HepG2 (cell line): Measurements from ENCODE around the gene SMG7. TPM values are rescaled to one million over a fixed set of nuclear protein-coding genes. Genes with fewer than 3 reads are reported as not detected.
A peak's percentile ranks its signal among the peaks of the same experiment; 100 is the strongest.

Experiments
- HMGA1 ChIP-seq: sonication (generic); formaldehyde crosslinking; conservative IDR thresholded peaks from 2 replicates; pipeline ENCODE4 v1.4.0; 2020; ENCODE audit warnings: missing genetic modification reagents
- HNF1B ChIP-seq: sonication (generic); formaldehyde crosslinking; IDR thresholded peaks from 2 replicates; pipeline ENCODE4 v1.5.1; 2020; ENCODE audit warnings: mild to moderate bottlenecking, moderate library complexity, missing genetic modification reagents
- MED13 ChIP-seq: sonication (generic); formaldehyde crosslinking; IDR thresholded peaks from 2 replicates; pipeline ENCODE4 v1.5.0; 2020; ENCODE audit warnings: missing genetic modification reagents
- NBN ChIP-seq: fragments of 450-650 bp; conservative IDR thresholded peaks from 2 replicates; pipeline ENCODE4 v1.6.1; 2017
- NFE2 ChIP-seq: sonication (generic); formaldehyde crosslinking; IDR thresholded peaks from 2 replicates; pipeline ENCODE4 v1.4.0; 2020; ENCODE audit warnings: missing genetic modification reagents
- NFE2L2 ChIP-seq: fragments of 150-350 bp; IDR thresholded peaks from 2 replicates; pipeline ENCODE4 v1.6.1; 2014; ENCODE audit warnings: low read length
- SALL1 ChIP-seq: sonication (generic); formaldehyde crosslinking; IDR thresholded peaks from 2 replicates; pipeline ENCODE4 v1.8.0; 2022; ENCODE audit warnings: mild to moderate bottlenecking, missing genetic modification reagents
- SNAPC5 ChIP-seq: sonication (generic); formaldehyde crosslinking; IDR thresholded peaks from 2 replicates; pipeline ENCODE4 v1.8.1; 2023; ENCODE audit warnings: mild to moderate bottlenecking, missing genetic modification reagents, borderline replicate concordance
- SRF ChIP-seq: IDR thresholded peaks from 2 replicates; pipeline ENCODE4 v1.6.1; 2011; ENCODE audit warnings: mild to moderate bottlenecking, low read depth, low read length, moderate library complexity
- THYN1 ChIP-seq: sonication (generic); formaldehyde crosslinking; IDR thresholded peaks from 2 replicates; pipeline ENCODE4 v1.8.1; 2023; ENCODE audit warnings: low read depth, mild to moderate bottlenecking, moderate library complexity, missing genetic modification reagents, borderline replicate concordance
- TOPORS ChIP-seq: sonication (generic); formaldehyde crosslinking; IDR thresholded peaks from 2 replicates; pipeline ENCODE4 v1.8.0; 2023; ENCODE audit warnings: mild to moderate bottlenecking, missing genetic modification reagents
- ZBTB7B ChIP-seq: sonication (generic); formaldehyde crosslinking; IDR thresholded peaks from 2 replicates; pipeline ENCODE4 v1.4.0; 2020; ENCODE audit warnings: missing genetic modification reagents
- ZBTB8A ChIP-seq: sonication (generic); formaldehyde crosslinking; IDR thresholded peaks from 2 replicates; pipeline ENCODE4 v1.4.0; 2020; ENCODE audit warnings: mild to moderate bottlenecking, low read depth, missing genetic modification reagents, borderline replicate concordance
- ZFP41 ChIP-seq: sonication (generic); formaldehyde crosslinking; IDR thresholded peaks from 2 replicates; pipeline ENCODE4 v1.4.0; 2020; ENCODE audit warnings: mild to moderate bottlenecking, missing genetic modification reagents, borderline replicate concordance
- ZNF333 ChIP-seq: sonication (generic); formaldehyde crosslinking; IDR thresholded peaks from 2 replicates; pipeline ENCODE4 v1.4.0; 2020; ENCODE audit warnings: mild to moderate bottlenecking, missing genetic modification reagents, borderline replicate concordance
- ZNF484 ChIP-seq: sonication (generic); formaldehyde crosslinking; IDR thresholded peaks from 2 replicates; pipeline ENCODE4 v1.5.1; 2020; ENCODE audit warnings: mild to moderate bottlenecking, low read depth, missing genetic modification reagents, borderline replicate concordance
- ZNF552 ChIP-seq: sonication (generic); formaldehyde crosslinking; IDR thresholded peaks from 2 replicates; pipeline ENCODE4 v1.9.0; 2022; ENCODE audit warnings: missing genetic modification reagents, mild to moderate bottlenecking, borderline replicate concordance
- ZNF83 ChIP-seq: sonication (generic); formaldehyde crosslinking; IDR thresholded peaks from 2 replicates; pipeline ENCODE4 v1.4.0; 2020; ENCODE audit warnings: missing genetic modification reagents, mild to moderate bottlenecking, borderline replicate concordance
- ZSCAN9 ChIP-seq: IDR thresholded peaks from 2 replicates; pipeline ENCODE4 v1.6.1; 2016; ENCODE audit warnings: borderline replicate concordance
- ZUFSP ChIP-seq: sonication (generic); formaldehyde crosslinking; IDR thresholded peaks from 2 replicates; pipeline ENCODE4 v1.9.0; 2021; ENCODE audit warnings: missing genetic modification reagents, mild to moderate bottlenecking, borderline replicate concordance
- polyA plus RNA-seq, 8 experiments: library from polyadenylated mRNA; depleted of rRNA in 3 of 8; stranded (reverse) in 7 of 8; unstranded in 1 of 8; fragments of >200 nt; fragmentation: Illumina TruSeq in 4 of 8; extraction: Trizol in 4 of 8; gene quantifications; 2 replicates each; pipeline versions ENCODE4 v1.2.1 to v1.2.3, GENCODE V29; 2011 to 2016; ENCODE audit warnings: low read depth in 4 of 8, missing spikeins in 1 of 8, mixed read lengths in 1 of 8; ENCODE audit not compliant: insufficient read depth in 1 of 8
- total RNA-seq, 5 experiments: library from RNA; depleted of rRNA; stranded (reverse); fragments of >200 nt; fragmentation: Illumina TruSeq; extraction: Trizol; gene quantifications; 2 replicates each; pipeline ENCODE4 v1.2.3, GENCODE V29; 2016; ENCODE audit warnings: low read depth in 1 of 5
- TF ChIP-seq, protein P1 (sequence below): sonication (generic); formaldehyde crosslinking; IDR thresholded peaks from 2 replicates; pipeline ENCODE4 v1.8.0; 2022; ENCODE audit warnings: mild to moderate bottlenecking, missing genetic modification reagents
- TF ChIP-seq, protein P2 (sequence below): sonication (generic); formaldehyde crosslinking; IDR thresholded peaks from 2 replicates; pipeline ENCODE4 v1.4.0; 2020; ENCODE audit warnings: missing genetic modification reagents
- TF ChIP-seq, protein P3 (sequence below): sonication (generic); formaldehyde crosslinking; IDR thresholded peaks from 2 replicates; pipeline ENCODE4 v1.4.0; 2020; ENCODE audit warnings: mild to moderate bottlenecking, missing genetic modification reagents

The SMG7 gene
- total and polyA plus RNA-seq, 2 of the 13 experiments (the other 11 are each of a cell fraction or from before 2014, with no cell fraction given) = 14.9 to 27.9 TPM

- TF ChIP-seq, protein P1, sequence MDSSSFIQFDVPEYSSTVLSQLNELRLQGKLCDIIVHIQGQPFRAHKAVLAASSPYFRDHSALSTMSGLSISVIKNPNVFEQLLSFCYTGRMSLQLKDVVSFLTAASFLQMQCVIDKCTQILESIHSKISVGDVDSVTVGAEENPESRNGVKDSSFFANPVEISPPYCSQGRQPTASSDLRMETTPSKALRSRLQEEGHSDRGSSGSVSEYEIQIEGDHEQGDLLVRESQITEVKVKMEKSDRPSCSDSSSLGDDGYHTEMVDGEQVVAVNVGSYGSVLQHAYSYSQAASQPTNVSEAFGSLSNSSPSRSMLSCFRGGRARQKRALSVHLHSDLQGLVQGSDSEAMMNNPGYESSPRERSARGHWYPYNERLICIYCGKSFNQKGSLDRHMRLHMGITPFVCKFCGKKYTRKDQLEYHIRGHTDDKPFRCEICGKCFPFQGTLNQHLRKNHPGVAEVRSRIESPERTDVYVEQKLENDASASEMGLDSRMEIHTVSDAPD (CRISPR knock-in tag) = peak; percentile 55; the same call in 1 of the 2 replicates
- TF ChIP-seq ZNF552 (CRISPR knock-in tag) (peak; percentile 52; the same call in 1 of the 2 replicates), NBN (no peak), ZNF83 (CRISPR knock-in tag) (no peak), MED13 (CRISPR knock-in tag) (no peak), SALL1 (peak; percentile 74), HNF1B (CRISPR knock-in tag) (0 out of 2 replicates have a peak, but pooled peaks have one; percentile 6), HMGA1 (CRISPR knock-in tag) (no peak), ZFP41 (CRISPR knock-in tag) (no peak), ZUFSP (CRISPR knock-in tag) (no peak), NFE2L2 (no peak), SNAPC5 (CRISPR knock-in tag) (0 out of 2 replicates have a peak, but pooled peaks have one; percentile 72), NFE2 (CRISPR knock-in tag) (no peak), ZNF484 (CRISPR knock-in tag) (no peak), ZBTB7B (peak; percentile 59; the same call in 1 of the 2 replicates), THYN1 (no peak), ZSCAN9 (CRISPR knock-in tag) (no peak; the same call in 1 of the 2 replicates), TOPORS (CRISPR knock-in tag) (no peak), ZBTB8A (CRISPR knock-in tag) (no peak), SRF (no peak), ZNF333 (CRISPR knock-in tag) (no peak)
- TF ChIP-seq, protein P2, sequence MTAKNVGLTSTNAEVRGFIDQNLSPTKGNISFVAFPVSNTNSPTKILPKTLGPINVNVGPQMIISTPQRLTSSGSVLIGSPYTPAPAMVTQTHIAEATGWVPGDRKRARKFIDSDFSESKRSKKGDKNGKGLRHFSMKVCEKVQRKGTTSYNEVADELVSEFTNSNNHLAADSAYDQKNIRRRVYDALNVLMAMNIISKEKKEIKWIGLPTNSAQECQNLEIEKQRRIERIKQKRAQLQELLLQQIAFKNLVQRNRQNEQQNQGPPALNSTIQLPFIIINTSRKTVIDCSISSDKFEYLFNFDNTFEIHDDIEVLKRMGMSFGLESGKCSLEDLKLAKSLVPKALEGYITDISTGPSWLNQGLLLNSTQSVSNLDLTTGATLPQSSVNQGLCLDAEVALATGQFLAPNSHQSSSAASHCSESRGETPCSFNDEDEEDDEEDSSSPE (CRISPR knock-in tag) = peak; percentile 79
- TF ChIP-seq, protein P3, sequence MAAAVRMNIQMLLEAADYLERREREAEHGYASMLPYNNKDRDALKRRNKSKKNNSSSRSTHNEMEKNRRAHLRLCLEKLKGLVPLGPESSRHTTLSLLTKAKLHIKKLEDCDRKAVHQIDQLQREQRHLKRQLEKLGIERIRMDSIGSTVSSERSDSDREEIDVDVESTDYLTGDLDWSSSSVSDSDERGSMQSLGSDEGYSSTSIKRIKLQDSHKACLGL (CRISPR knock-in tag) = peak; percentile 72; the same call in 1 of the 2 replicates
Observed at GRCh38 chr1:183470961-183471742, 1.1 kb upstream of the SMG7 start (continued).
